Subcutaneous abdominal adipose tissue (tissue), 5 donors: ENCODE results near the gene CRACDL.
"Not testable (repeated sequence)": the region's sequence is repeated elsewhere in the genome, so short reads cannot be mapped to it uniquely, and the experiment has no call there.

Experiments
- H3K27ac ChIP-seq: one replicate; pipeline ENCODE4 v1.7.0; 2013; ENCODE audit warnings: low read depth, mild to moderate bottlenecking, inconsistent platforms, low read length, moderate library complexity
- H3K27me3 ChIP-seq, 5 donors: one replicate each; pipeline ENCODE4 v1.7.0; 2013; ENCODE audit warnings: low read length in 5 of 5, inconsistent platforms in 1 of 5; ENCODE audit not compliant: control insufficient read depth in 5 of 5, insufficient read depth in 4 of 5
- H3K36me3 ChIP-seq, 5 donors: one replicate each; pipeline ENCODE4 v1.7.0; 2013; ENCODE audit warnings: low read length in 5 of 5; ENCODE audit not compliant: control insufficient read depth in 5 of 5, insufficient read depth in 5 of 5
- H3K4me1 ChIP-seq, 5 donors: one replicate each; pipeline ENCODE4 v1.7.0; 2013; ENCODE audit warnings: low read length in 5 of 5, mild to moderate bottlenecking in 3 of 5, moderate library complexity in 1 of 5; ENCODE audit not compliant: control insufficient read depth in 5 of 5, insufficient read depth in 5 of 5
- H3K4me3 ChIP-seq, 5 donors: one replicate each; pipeline ENCODE4 v1.7.0; 2013; ENCODE audit warnings: low read length in 5 of 5, low read depth in 1 of 5
- H3K9ac ChIP-seq, 5 donors: one replicate each; pipeline ENCODE4 v1.7.0; 2013; ENCODE audit warnings: low read length in 5 of 5, mild to moderate bottlenecking in 4 of 5, moderate library complexity in 3 of 5
- H3K9me3 ChIP-seq, 5 donors: one replicate each; pipeline ENCODE4 v1.7.0; 2013; ENCODE audit warnings: low read length in 5 of 5; ENCODE audit not compliant: control insufficient read depth in 5 of 5
- donor health status: healthy.
- donor health status: healthy.
- donor health status: healthy.
- donor health status: healthy.
- donor health status: healthy.

Gene CRACDL

GRCh38 chr2:98752711-98753110 lies 183.3 kb downstream of the CRACDL start:
- not testable (repeated sequence) for H3K9me3 ChIP-seq, H3K36me3 ChIP-seq, H3K9ac ChIP-seq, H3K27ac ChIP-seq, H3K27me3 ChIP-seq, H3K4me3 ChIP-seq
- H3K4me1 ChIP-seq = peaks cover 0 to 18% (median 4%) of the 10 kb centered on the region in 5 donors

GRCh38 chr2:98751748-98752147 lies 184.3 kb downstream of the CRACDL start:
- no peaks in the 10 kb centered on the region for H3K36me3 ChIP-seq
- H3K4me1 ChIP-seq = peaks cover 0 to 13% (median 0%) of the 10 kb centered on the region in 5 donors
- H3K9ac ChIP-seq = no peak overlapping the region
- H3K27me3 ChIP-seq = peaks cover 0 to 6% (median 0%) of the 10 kb centered on the region in 5 donors
- H3K9me3 ChIP-seq = no peaks in the 10 kb centered on the region
- H3K27ac ChIP-seq = no peak overlapping the region
- no peak overlapping the region for H3K4me3 ChIP-seq

GRCh38 chr2:98750593-98751282 lies 185.3 kb downstream of the CRACDL start:
- H3K4me1 ChIP-seq = peaks cover 0 to 13% (median 0%) of the 10 kb centered on the region in 5 donors
- no peak overlapping the region for H3K4me3 ChIP-seq
- H3K27ac ChIP-seq = no peak overlapping the region
- no peaks in the 10 kb centered on the region for H3K9me3 ChIP-seq
- H3K9ac ChIP-seq = no peak overlapping the region
- H3K27me3 ChIP-seq = peaks cover 0 to 6% (median 0%) of the 10 kb centered on the region in 5 donors
- no peaks in the 10 kb centered on the region for H3K36me3 ChIP-seq

GRCh38 chr2:98749066-98749450 lies 187.0 kb downstream of the CRACDL start:
- Histone ChIP-seq H3K9ac (no peak overlapping the region), H3K4me3 (no peak overlapping the region), H3K9me3 (no peaks in the 10 kb centered on the region), H3K4me1 (peaks cover 0 to 18% (median 0%) of the 10 kb centered on the region in 5 donors), H3K36me3 (no peaks in the 10 kb centered on the region), H3K27me3 (peaks cover 0 to 2% (median 0%) of the 10 kb centered on the region in 5 donors), H3K27ac (no peak overlapping the region)

GRCh38 chr2:98748292-98749065 lies 187.5 kb downstream of the CRACDL start:
- no peak overlapping the region for H3K27ac ChIP-seq
- H3K9me3 ChIP-seq = no peaks in the 10 kb centered on the region
- peaks cover 0 to 2% (median 0%) of the 10 kb centered on the region in 5 donors for H3K27me3 ChIP-seq
- peaks cover 0 to 21% (median 0%) of the 10 kb centered on the region in 5 donors for H3K4me1 ChIP-seq
- H3K9ac ChIP-seq = no peak overlapping the region
- no peak overlapping the region for H3K4me3 ChIP-seq
- no peaks in the 10 kb centered on the region for H3K36me3 ChIP-seq

GRCh38 chr2:98747888-98748287 lies 188.1 kb downstream of the CRACDL start:
- Histone ChIP-seq H3K9ac (no peak overlapping the region), H3K36me3 (no peaks in the 10 kb centered on the region), H3K4me3 (no peak overlapping the region), H3K9me3 (no peaks in the 10 kb centered on the region), H3K4me1 (peaks cover 0 to 24% (median 0%) of the 10 kb centered on the region in 5 donors), H3K27me3 (peaks cover 0 to 2% (median 0%) of the 10 kb centered on the region in 5 donors), H3K27ac (no peak overlapping the region)

- Histone ChIP-seq H3K27ac (no peak overlapping the region), H3K9me3 (no peaks in the 10 kb centered on the region), H3K36me3 (no peaks in the 10 kb centered on the region), H3K27me3 (peaks cover 0 to 5% (median 0%) of the 10 kb centered on the region in 5 donors), H3K4me3 (no peak overlapping the region), H3K4me1 (peaks cover 0 to 21% (median 0%) of the 10 kb centered on the region in 5 donors), H3K9ac (no peak overlapping the region)
These were observed 189.6 kb downstream of the CRACDL start for GRCh38 chr2:98746426-98746825.

GRCh38 chr2:98744595-98744994 lies 191.4 kb downstream of the CRACDL start:
- Histone ChIP-seq H3K9ac (no peak overlapping the region), H3K9me3 (no peaks in the 10 kb centered on the region), H3K27ac (no peak overlapping the region), H3K4me1 (peaks cover 0 to 21% (median 0%) of the 10 kb centered on the region in 5 donors), H3K27me3 (peaks cover 0 to 5% (median 0%) of the 10 kb centered on the region in 5 donors), H3K4me3 (no peak overlapping the region), H3K36me3 (no peaks in the 10 kb centered on the region)
